Activated CD8-positive, alpha-beta memory T cell treated with anti-CD3 and anti-CD28 coated beads, Interleukin-2, amount 50 U/mL, for 24 hours (primary cell): ENCODE measurements around the gene CSF1.

Source experiments
- DNase-seq: peaks from one replicate; pipeline ENCODE4 v3.0.0-alpha.2; 2020; ENCODE audit errors: extremely low read depth

The CSF1 gene

GRCh38 chr1:109978761-109979488, 68.3 kb downstream of the CSF1 start:
- DNase-seq: no peak

GRCh38 chr1:109979489-109980091, 68.9 kb downstream of the CSF1 start:
- DNase-seq: no peak
